GM21381 (cell line): ENCODE results near the gene MAGEC3.
"Not testable (repeated sequence)": the region's sequence is repeated elsewhere in the genome, so short reads cannot be mapped to it uniquely, and the experiment has no call there.

Source experiments
- ATAC-seq: cut with Tn5 transposase; IDR thresholded peaks from one replicate; pipeline ENCODE4 v1.9.1; 2021; ENCODE audit warnings: mild to moderate bottlenecking, moderate library complexity; ENCODE audit not compliant: unreplicated experiment

Gene MAGEC3

GRCh38 chrX:141838016-141838415, at the start of gene MAGEC3:
TSS of gene MAGEC3 (plus strand) at chrX:141838316. CDS start at chrX:141838316, 0 bp downstream.
- no peak for ATAC-seq

GRCh38 chrX:141791856-141792255, 46.3 kb upstream of the MAGEC3 start:
- ATAC-seq: no peak

GRCh38 chrX:141811438-141811837, 26.7 kb upstream of the MAGEC3 start:
- no peak for ATAC-seq

- no peak for ATAC-seq
These were observed 23.8 kb upstream of the MAGEC3 start for GRCh38 chrX:141814213-141814857.

GRCh38 chrX:141815904-141816303, 22.2 kb upstream of the MAGEC3 start:
- no peak for ATAC-seq

GRCh38 chrX:141832247-141832646, 5.9 kb upstream of the MAGEC3 start:
- ATAC-seq: no peak

GRCh38 chrX:141839856-141840255, 1.7 kb downstream of the MAGEC3 start:
- no peak for ATAC-seq

- no peak for ATAC-seq
These were observed 19.4 kb downstream of the MAGEC3 start for GRCh38 chrX:141857479-141857878.

- no peak for ATAC-seq
These were observed 41.5 kb downstream of the MAGEC3 start for GRCh38 chrX:141879616-141880015.

GRCh38 chrX:141888811-141889210, 50.7 kb downstream of the MAGEC3 start:
- not testable (repeated sequence) for ATAC-seq

- ATAC-seq: no peak
These were observed 56.6 kb downstream of the MAGEC3 start for GRCh38 chrX:141894733-141895132.

- ATAC-seq: no peak
These were observed 59.6 kb downstream of the MAGEC3 start for GRCh38 chrX:141897690-141898089.

GRCh38 chrX:141902366-141902765, 64.2 kb downstream of the MAGEC3 start:
- ATAC-seq: no peak

GRCh38 chrX:141903400-141904155, 65.5 kb downstream of the MAGEC3 start, which contains the start of gene MAGEC1:
TSS of gene MAGEC1 (plus strand) at chrX:141903894. CDS start at chrX:141905073, 1,179 bp downstream.
- ATAC-seq: no peak

- ATAC-seq: no peak
These were observed 66.1 kb downstream of the MAGEC3 start for GRCh38 chrX:141904262-141904661.

GRCh38 chrX:141917801-141918200, 79.7 kb downstream of the MAGEC3 start:
- ATAC-seq: no peak

- no peak for ATAC-seq
These were observed 86.2 kb downstream of the MAGEC3 start for GRCh38 chrX:141924293-141924692.

- no peak for ATAC-seq
These were observed 90.3 kb downstream of the MAGEC3 start for GRCh38 chrX:141928432-141928831.

- no peak for ATAC-seq
These were observed 96.0 kb downstream of the MAGEC3 start for GRCh38 chrX:141934059-141934641.

GRCh38 chrX:141935645-141936044, 97.5 kb downstream of the MAGEC3 start:
- ATAC-seq: no peak

- ATAC-seq: no peak
These were observed 98.0 kb downstream of the MAGEC3 start for GRCh38 chrX:141936080-141936479.

- no peak for ATAC-seq
These were observed 103.1 kb downstream of the MAGEC3 start for GRCh38 chrX:141941234-141941633.
